BLaER1 treated with 17β-estradiol and CSF1 and Interleukin-3, amounts not matched to agents 10 nM and 100 nM (cell line): ENCODE measurements around the gene MSANTD7.

Source experiments
- H3K27ac ChIP-seq, 11 experiments: shearing (Covaris generic); formaldehyde crosslinking; 2 replicates each; pipeline ENCODE4 v1.8.1; 2022
- H3K27me3 ChIP-seq, 11 experiments: shearing (Covaris generic); formaldehyde crosslinking; 2 replicates each; pipeline ENCODE4 v1.8.1; 2022
- H3K36me3 ChIP-seq, 11 experiments: shearing (Covaris generic); formaldehyde crosslinking; 2 replicates each; pipeline ENCODE4 v1.8.1; 2022
- H3K4me1 ChIP-seq, 10 experiments: shearing (Covaris generic); formaldehyde crosslinking; 2 replicates each; pipeline ENCODE4 v1.8.1; 2022
- H3K4me2 ChIP-seq, 11 experiments: shearing (Covaris generic); formaldehyde crosslinking; 2 replicates each; pipeline ENCODE4 v1.8.1; 2022
- H3K4me3 ChIP-seq, 10 experiments: shearing (Covaris generic); formaldehyde crosslinking; 2 replicates each; pipeline ENCODE4 v1.8.1; 2022
- H3K9ac ChIP-seq, 11 experiments: shearing (Covaris generic); formaldehyde crosslinking; 2 replicates each; pipeline ENCODE4 v1.8.1; 2022
- H3K9me3 ChIP-seq, 11 experiments: shearing (Covaris generic); formaldehyde crosslinking; replicated peaks in 1 of 11; 2 replicates each; pipeline ENCODE4 v1.8.1; 2022
- H4K20me1 ChIP-seq, 11 experiments: shearing (Covaris generic); formaldehyde crosslinking; 2 replicates each; pipeline ENCODE4 v1.8.1; 2022
- Cebpa-rat ChIP-seq, 11 experiments: shearing (Covaris generic); IDR thresholded peaks; 2 replicates each; pipeline ENCODE4 v1.8.1; 2022

MSANTD7 gene

DNA sequence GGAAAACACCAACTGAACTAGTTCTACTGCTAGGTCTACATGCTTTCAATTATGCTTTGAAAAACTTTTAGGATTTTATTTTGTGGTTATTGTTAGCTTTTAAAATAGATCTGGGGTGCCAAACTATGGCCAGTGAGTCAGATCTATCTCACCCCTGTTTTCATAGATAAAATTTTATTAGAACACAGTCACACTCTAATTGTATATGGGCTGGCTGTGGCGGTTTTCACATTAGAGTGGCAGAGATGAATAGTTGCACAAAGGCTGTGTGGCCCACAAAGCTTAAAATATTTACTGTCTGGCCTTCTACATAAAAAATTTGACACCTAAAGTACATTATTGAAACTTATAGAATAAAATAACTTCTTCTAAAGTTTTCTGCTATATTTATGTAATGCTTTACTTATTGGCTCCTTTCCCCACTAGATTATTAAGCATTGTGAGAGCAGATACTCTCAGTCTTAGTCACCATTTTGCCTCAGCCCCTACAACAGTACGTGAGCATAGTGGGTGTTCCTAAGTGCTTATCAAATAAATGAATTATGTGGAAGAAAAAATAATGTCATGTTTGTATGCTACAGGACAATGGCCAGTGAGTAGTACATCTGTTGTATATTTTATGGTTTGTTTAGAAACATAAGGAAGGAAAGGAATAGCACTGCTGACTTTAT is 35.1 kb downstream of the MSANTD7 start:
- H3K4me2 ChIP-seq = no peak overlapping the region
- peaks cover 26 to 66% (median 37%) of the 10 kb centered on the region in 11 experiments for H3K36me3 ChIP-seq
- H3K9me3 ChIP-seq = no peaks in the 10 kb centered on the region
- H3K27ac ChIP-seq = no peak overlapping the region
- H3K4me3 ChIP-seq = no peak overlapping the region
- H3K4me1 ChIP-seq = peaks cover 11 to 29% (median 24%) of the 10 kb centered on the region in 10 experiments
- no peaks in the 10 kb centered on the region for H3K27me3 ChIP-seq
- TF ChIP-seq Cebpa-rat (IDR thresholded peaks at IDR 0.05) = no peak
- H3K9ac ChIP-seq = no peak overlapping the region
- peaks cover 0 to 9% (median 0%) of the 10 kb centered on the region in 11 experiments; a peak in 8 of 22 replicates for H4K20me1 ChIP-seq

DNA sequence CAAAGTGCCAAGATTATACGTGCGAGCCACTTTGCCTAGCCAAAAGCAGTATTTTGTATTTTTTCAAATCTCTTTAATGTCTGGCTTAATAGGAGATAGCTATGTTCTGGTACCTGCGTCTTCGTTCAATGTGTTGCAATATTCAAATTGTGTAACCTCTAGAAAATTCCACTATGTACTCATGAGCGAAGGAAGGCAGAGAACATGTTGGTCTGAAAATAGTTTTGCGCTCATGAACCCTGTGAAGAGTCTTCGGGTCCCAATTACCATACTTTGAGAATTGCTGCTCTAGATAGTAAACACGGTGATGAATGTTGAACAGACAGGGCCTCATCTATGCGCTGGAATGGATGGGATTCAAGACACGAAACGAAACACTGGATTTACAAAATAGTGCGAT is 37.8 kb downstream of the MSANTD7 start:
- Histone ChIP-seq H3K9ac (no peak overlapping the region), H3K9me3 (no peaks in the 10 kb centered on the region), H3K27ac (no peak overlapping the region), H3K4me2 (peak overlapping the region in 4 of 11 experiments; percentile 19 to 82 (median 80); a peak in 6 of 22 replicates), H3K27me3 (no peaks in the 10 kb centered on the region), H3K4me3 (no peak overlapping the region), H3K36me3 (peaks cover 4 to 39% (median 15%) of the 10 kb centered on the region in 11 experiments; a peak in 18 of 22 replicates), H4K20me1 (peaks cover 0 to 10% (median 7%) of the 10 kb centered on the region in 11 experiments; a peak in 10 of 22 replicates), H3K4me1 (peaks cover 20 to 38% (median 33%) of the 10 kb centered on the region in 10 experiments)
- TF ChIP-seq Cebpa-rat (IDR thresholded peaks at IDR 0.05) = no peak

DNA sequence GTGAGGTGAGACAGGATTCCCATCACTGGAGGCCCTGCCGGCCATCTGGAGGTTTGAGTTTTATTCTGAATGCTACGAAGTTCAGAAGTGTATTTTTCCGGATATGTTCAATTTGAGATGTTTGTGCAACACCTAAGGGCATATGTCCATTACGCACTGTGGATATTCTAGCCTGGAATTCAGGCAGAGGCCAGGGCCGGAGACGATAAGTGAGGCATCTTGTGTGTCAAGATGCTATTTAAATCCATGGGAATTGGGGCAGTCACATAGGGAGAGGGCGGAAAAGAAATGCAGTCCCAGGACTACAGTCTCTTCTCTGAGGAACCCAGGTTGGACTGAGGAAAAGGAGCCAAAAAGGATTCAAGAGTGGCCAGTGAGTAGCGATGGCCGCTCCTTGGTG is 38.7 kb downstream of the MSANTD7 start:
- Histone ChIP-seq H3K4me2 (peak overlapping the region; percentile 65 to 89 (median 82)), H3K9ac (peak overlapping the region in 10 of 11 experiments; percentile 36 to 97 (median 95); a peak in 14 of 22 replicates), H3K27me3 (no peaks in the 10 kb centered on the region), H4K20me1 (peaks cover 0 to 15% (median 4%) of the 10 kb centered on the region in 11 experiments; a peak in 10 of 22 replicates), H3K4me3 (peak overlapping the region in 5 of 10 experiments; percentile 90 to 98 (median 95); a peak in 9 of 20 replicates), H3K27ac (peak overlapping the region in 2 of 11 experiments; percentile 91 to 93; a peak in 4 of 22 replicates), H3K36me3 (peaks cover 3 to 37% (median 14%) of the 10 kb centered on the region in 11 experiments; a peak in 18 of 22 replicates), H3K9me3 (no peaks in the 10 kb centered on the region), H3K4me1 (peaks cover 21 to 38% (median 33%) of the 10 kb centered on the region in 10 experiments)
- TF ChIP-seq Cebpa-rat (IDR thresholded peaks at IDR 0.05) = no peak

DNA sequence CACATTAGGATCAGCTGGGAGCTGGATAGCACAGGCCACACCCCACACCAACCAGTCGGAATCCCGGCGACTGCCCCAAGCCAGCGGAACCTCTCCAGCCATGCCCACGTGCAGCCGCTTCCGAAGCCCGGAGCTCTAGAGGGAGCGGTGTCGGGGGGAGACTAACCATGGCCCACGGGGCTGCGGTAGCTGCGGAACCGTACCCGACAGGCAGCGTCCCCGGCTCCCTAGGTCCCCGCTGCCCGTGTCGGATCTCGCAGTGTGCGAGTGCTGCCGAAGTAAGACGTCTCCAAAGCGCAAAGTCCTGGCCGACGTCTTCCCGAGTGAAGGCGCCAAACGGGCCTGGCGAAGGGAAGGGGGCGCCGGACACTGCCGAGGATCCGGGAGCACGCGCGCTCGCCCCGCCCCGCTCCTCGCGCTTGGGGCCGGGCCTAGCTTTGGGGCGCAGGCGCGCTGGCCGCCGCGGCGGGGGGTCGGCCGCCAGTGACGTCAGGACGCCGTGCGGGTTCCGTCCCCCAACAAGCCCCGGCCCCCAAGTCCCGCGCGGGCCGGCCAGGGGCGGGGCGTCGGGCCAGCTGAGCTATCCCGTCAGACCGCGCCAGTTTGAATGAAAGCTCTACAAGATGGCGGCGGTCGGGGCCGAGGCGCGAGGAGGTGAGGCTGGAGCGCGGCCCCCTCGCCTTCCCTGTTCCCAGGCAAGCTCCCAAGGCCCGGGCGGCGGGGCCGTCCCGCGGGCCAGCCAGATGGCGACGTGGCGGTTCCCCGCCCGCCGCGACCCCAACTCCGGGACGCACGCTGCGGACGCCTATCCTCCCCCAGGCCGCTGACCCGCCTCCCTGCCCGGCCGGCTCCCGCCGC is 40.4 kb downstream of the MSANTD7 start, which contains the start of gene SUV39H2:
TSS of gene SUV39H2 (plus strand) at position 601 of the 858 bp plus-strand sequence. CDS start at position 624, 23 bp downstream.
- Histone ChIP-seq H3K4me1 (peaks cover 21 to 42% (median 34%) of the 10 kb centered on the region in 10 experiments), H3K36me3 (peaks cover 0 to 37% (median 21%) of the 10 kb centered on the region in 11 experiments; a peak in 15 of 22 replicates), H3K4me3 (peak within 1 kb of the TSS; percentile 80 to 98 (median 95)), H3K9me3 (no peaks in the 10 kb centered on the region), H3K4me2 (peak within 1 kb of the TSS; percentile 83 to 97 (median 89)), H3K27ac (peak within 1 kb of the TSS; percentile 72 to 96 (median 93)), H3K27me3 (no peaks in the 10 kb centered on the region), H3K9ac (peak within 1 kb of the TSS; percentile 87 to 97 (median 95)), H4K20me1 (peaks cover 0 to 24% (median 7%) of the 10 kb centered on the region in 11 experiments; a peak in 11 of 22 replicates)
- no peak for TF ChIP-seq Cebpa-rat (IDR thresholded peaks at IDR 0.05)

DNA sequence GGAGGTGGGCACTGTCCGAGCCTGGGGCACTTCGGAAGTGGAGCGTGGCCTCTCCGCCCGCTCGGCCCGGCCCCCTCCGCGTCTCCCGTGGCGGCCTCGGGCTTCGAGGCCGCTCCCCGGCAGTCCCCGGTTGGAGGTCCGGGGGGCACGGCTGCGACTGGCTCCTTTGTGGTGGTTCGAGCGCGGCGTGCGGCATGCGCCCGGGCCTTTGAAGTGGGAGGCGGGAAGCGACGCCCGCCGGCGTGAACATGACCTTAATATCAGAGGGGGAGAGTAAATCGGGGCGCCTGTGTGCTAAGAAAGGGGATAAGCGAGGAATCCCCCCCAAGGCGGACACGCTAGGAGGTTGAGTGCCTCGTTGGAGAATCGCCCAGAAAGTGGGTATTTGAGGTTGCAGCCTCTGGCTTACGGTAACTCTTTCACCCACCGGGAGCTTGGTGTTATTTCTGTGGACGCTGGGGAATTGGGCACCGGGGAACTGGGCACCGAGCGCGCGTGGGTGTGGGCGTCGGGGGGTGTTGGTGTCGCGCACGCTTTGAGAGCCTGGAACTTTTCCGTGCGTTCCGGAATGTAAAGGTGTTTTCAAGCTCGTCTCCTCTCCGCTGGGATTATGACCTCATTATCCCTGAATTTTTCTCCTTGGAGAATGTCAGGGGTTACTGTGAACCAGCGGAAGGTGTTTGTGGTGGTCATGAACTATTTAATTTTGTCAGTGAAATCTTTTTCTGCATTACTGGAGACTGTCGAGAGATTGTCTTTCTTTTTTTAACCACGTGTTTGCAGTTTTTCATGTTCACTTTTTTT is 41.2 kb downstream of the MSANTD7 start:
- peaks cover 0 to 31% (median 7%) of the 10 kb centered on the region in 11 experiments; a peak in 14 of 22 replicates for H4K20me1 ChIP-seq
- H3K9me3 ChIP-seq = no peaks in the 10 kb centered on the region; a peak in 1 of 22 replicates
- no peaks in the 10 kb centered on the region for H3K27me3 ChIP-seq
- peak overlapping the region; percentile 55 to 96 (median 93) for H3K27ac ChIP-seq
- peak overlapping the region; percentile 83 to 97 (median 89) for H3K4me2 ChIP-seq
- H3K9ac ChIP-seq = peak overlapping the region; percentile 87 to 97 (median 95)
- H3K36me3 ChIP-seq = peaks cover 0 to 44% (median 24%) of the 10 kb centered on the region in 11 experiments; a peak in 17 of 22 replicates
- no peak for TF ChIP-seq Cebpa-rat (IDR thresholded peaks at IDR 0.05)
- peak overlapping the region; percentile 80 to 98 (median 95) for H3K4me3 ChIP-seq
- peaks cover 21 to 47% (median 37%) of the 10 kb centered on the region in 10 experiments for H3K4me1 ChIP-seq

DNA sequence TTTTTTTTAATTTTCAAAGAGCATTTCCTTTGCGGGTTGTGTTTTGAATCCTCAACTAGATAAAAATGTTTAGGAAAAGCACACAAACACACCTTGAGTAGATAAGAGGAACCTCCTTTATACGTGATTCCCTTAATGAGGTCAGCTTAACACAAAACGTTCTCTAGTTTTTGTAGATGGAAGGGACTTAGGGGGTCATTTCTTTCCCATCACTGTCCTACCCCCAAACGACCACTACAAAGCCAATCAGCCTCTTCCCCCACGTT is 41.8 kb downstream of the MSANTD7 start:
- no peak for TF ChIP-seq Cebpa-rat (IDR thresholded peaks at IDR 0.05)
- Histone ChIP-seq H3K27ac (peak overlapping the region in 9 of 11 experiments; percentile 91 to 96 (median 94); a peak in 17 of 22 replicates), H4K20me1 (peaks cover 0 to 37% (median 8%) of the 10 kb centered on the region in 11 experiments; a peak in 15 of 22 replicates), H3K27me3 (no peaks in the 10 kb centered on the region), H3K4me2 (peak overlapping the region; percentile 83 to 97 (median 89)), H3K36me3 (peaks cover 0 to 49% (median 29%) of the 10 kb centered on the region in 11 experiments; a peak in 17 of 22 replicates), H3K4me3 (peak overlapping the region; percentile 80 to 98 (median 95)), H3K9ac (peak overlapping the region; percentile 87 to 97 (median 95)), H3K9me3 (no peaks in the 10 kb centered on the region; a peak in 1 of 22 replicates), H3K4me1 (peaks cover 21 to 52% (median 39%) of the 10 kb centered on the region in 10 experiments)

DNA sequence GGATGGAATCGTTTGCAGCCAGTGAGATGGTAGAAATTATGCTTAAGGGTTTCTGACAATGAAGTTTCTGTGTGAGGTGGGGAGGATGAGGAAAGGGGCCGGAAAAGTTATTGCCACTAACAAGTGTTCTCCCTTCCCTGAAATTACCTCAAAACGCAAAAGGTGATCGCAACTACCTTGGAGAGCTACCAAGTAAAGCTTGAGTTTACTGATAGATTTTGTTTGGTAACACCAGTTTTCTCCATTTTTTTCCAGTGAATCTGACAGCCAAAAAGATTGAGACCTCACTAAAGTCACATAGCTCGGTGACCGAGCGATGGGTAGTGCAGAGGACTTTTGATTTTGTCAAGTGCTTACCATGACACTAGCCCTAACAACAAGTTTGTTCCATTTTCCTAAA is 42.1 kb downstream of the MSANTD7 start:
- H3K4me1 ChIP-seq = peaks cover 21 to 55% (median 38%) of the 10 kb centered on the region in 10 experiments
- H3K27me3 ChIP-seq = no peaks in the 10 kb centered on the region
- peak overlapping the region; percentile 83 to 97 (median 89) for H3K4me2 ChIP-seq
- TF ChIP-seq Cebpa-rat (IDR thresholded peaks at IDR 0.05) = no peak
- peak overlapping the region; percentile 80 to 98 (median 95) for H3K4me3 ChIP-seq
- peak overlapping the region in 9 of 11 experiments; percentile 91 to 96 (median 94); a peak in 14 of 22 replicates for H3K27ac ChIP-seq
- H3K36me3 ChIP-seq = peaks cover 0 to 53% (median 33%) of the 10 kb centered on the region in 11 experiments; a peak in 17 of 22 replicates
- H3K9ac ChIP-seq = peak overlapping the region; percentile 87 to 97 (median 95)
- peaks cover 0 to 40% (median 9%) of the 10 kb centered on the region in 11 experiments; a peak in 15 of 22 replicates for H4K20me1 ChIP-seq
- H3K9me3 ChIP-seq = no peaks in the 10 kb centered on the region; a peak in 1 of 22 replicates

DNA sequence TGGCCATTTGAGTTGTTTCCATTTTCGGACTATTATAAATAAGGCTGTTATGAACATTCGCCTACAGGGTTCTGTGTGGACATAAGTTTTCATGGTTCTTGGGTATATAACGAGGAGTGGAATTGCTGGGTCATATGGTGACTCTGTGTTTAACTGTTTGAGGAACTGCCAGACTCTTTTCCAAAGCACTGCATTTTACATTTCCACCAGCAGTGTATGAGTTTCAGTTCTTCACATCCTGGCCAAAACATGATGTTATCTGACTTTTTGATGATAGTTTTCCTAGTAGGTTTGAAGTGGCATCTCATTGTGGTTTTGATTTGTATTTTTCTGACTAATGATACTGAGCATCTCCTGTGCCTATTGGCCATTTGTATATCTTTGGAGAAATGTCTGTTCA is 46.0 kb downstream of the MSANTD7 start:
- Histone ChIP-seq H3K4me3 (no peak overlapping the region), H3K36me3 (peaks cover 0 to 72% (median 64%) of the 10 kb centered on the region in 11 experiments; a peak in 20 of 22 replicates), H3K9me3 (no peaks in the 10 kb centered on the region; a peak in 2 of 22 replicates), H3K9ac (no peak overlapping the region), H3K27me3 (no peaks in the 10 kb centered on the region), H3K4me1 (peaks cover 8 to 34% (median 19%) of the 10 kb centered on the region in 10 experiments), H3K27ac (no peak overlapping the region), H4K20me1 (peaks cover 0 to 70% (median 33%) of the 10 kb centered on the region in 11 experiments; a peak in 14 of 22 replicates), H3K4me2 (peak overlapping the region in 3 of 11 experiments; percentile 10 to 25 (median 20); a peak in 3 of 22 replicates)
- no peak for TF ChIP-seq Cebpa-rat (IDR thresholded peaks at IDR 0.05)
